B cell (primary cell): Measurements from ENCODE around the gene FBN2.

Experiments
- CTCF ChIP-seq: fragments of 200-600 bp; IDR thresholded peaks from one replicate; pipeline ENCODE4 v1.8.0; 2022; ENCODE audit warnings: antibody characterized with exemption, mild to moderate bottlenecking
- EZH2 ChIP-seq: IDR thresholded peaks from 2 replicates; pipeline ENCODE4 v1.6.1; 2012; ENCODE audit warnings: borderline replicate concordance, low read depth, mild to moderate bottlenecking, moderate library complexity, low read length; ENCODE audit not compliant: insufficient read depth, poor library complexity, severe bottlenecking

DNA sequence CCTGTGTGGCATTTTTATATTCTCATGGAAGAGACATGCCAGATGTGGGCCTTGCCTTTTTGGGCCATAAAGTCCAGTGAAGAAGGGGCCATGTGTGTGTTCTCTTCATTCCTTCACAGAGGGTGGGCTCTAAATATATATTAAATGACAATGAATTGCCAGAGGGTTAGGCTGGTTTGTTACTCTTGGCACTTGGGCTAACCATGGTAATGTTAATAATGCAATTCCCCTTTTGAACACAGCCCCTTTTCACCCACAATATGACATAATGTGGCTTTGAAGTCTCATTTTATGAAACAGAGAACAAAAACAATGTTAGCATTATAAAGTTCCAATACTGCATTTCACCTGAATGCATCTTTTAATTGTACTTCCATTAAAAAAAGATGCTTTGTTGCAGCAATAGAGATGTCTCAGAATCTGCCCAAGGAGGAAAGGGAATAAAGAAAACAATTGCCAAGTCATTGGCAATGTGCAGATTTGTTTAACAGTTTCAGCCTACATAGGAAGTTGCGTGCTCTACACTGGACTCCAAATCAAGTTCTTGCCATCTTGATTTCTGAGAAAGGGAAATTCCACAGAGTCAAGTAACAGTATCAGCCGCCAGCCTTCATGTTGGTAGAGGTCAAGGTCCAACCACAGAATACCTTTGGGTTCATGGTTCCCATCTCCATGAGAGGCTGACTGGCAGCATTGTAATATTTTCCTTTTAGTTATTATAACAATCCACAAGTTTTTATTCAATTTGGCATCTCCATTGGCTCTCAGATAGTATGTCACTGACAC is 312.6 kb downstream of the FBN2 start:
- TF ChIP-seq CTCF (no peak), EZH2 (no peak)
